K562 (cell line): ENCODE results near the gene ULK1. TPM values are rescaled to one million over a fixed set of nuclear protein-coding genes. Genes with fewer than 3 reads are reported as not detected.

Experiments used
- CEBPZ ChIP-seq: fragments of 150-350 bp; IDR thresholded peaks from 2 replicates; pipeline ENCODE4 v1.6.1; 2014; ENCODE audit warnings: low read depth, mild to moderate bottlenecking, low read length, borderline replicate concordance
- HMBOX1 ChIP-seq: sonication (generic); IDR thresholded peaks from 2 replicates; pipeline ENCODE4 v1.6.1; 2016
- NR1H2 ChIP-seq: sonication (generic); formaldehyde crosslinking; IDR thresholded peaks from 2 replicates; pipeline ENCODE4 v1.4.0; 2020; ENCODE audit warnings: mild to moderate bottlenecking, missing genetic modification reagents
- NR2C1 ChIP-seq, 2 experiments: fragments of 450-650 bp; IDR thresholded peaks; 2 replicates each; pipeline ENCODE4 v1.6.1; 2017; ENCODE audit warnings: mild to moderate bottlenecking in 2 of 2, antibody characterized with exemption in 1 of 2, inconsistent platforms in 1 of 2, missing compliant biosample characterization in 1 of 2, missing genetic modification characterization in 1 of 2
- NR2C2 ChIP-seq, 2 experiments: fragments of 200-800 bp in 1 of 2; sonication (Bioruptor generic) in 1 of 2; sonication (generic) in 1 of 2; formaldehyde crosslinking in 1 of 2; IDR thresholded peaks; 2 replicates each; pipeline versions ENCODE4 v1.6.1 to v1.8.0; 2016 to 2022; ENCODE audit warnings: mild to moderate bottlenecking in 1 of 2, missing compliant biosample characterization in 1 of 2, missing genetic modification characterization in 1 of 2, missing genetic modification reagents in 1 of 2
- PTBP1 ChIP-seq: fragments of 200-400 bp; formaldehyde crosslinking; IDR thresholded peaks from 2 replicates; pipeline ENCODE4 v1.6.1; 2017; ENCODE audit warnings: low read depth, low read length
- SETDB1 ChIP-seq: IDR thresholded peaks from one replicate; pipeline ENCODE4 v1.6.1; 2012; ENCODE audit warnings: low read length, control low read depth, inconsistent platforms
- STAT6 ChIP-seq: sonication (generic); formaldehyde crosslinking; IDR thresholded peaks from 2 replicates; pipeline ENCODE4 v1.8.1; 2023; ENCODE audit warnings: mild to moderate bottlenecking, missing genetic modification reagents
- polyA plus RNA-seq, 8 experiments: library from polyadenylated mRNA; depleted of rRNA in 4 of 8; stranded (reverse) in 5 of 8; unstranded in 3 of 8; fragments of >200 nt; fragmentation: Nextera tagmentation in 2 of 8; fragmentation: Illumina TruSeq in 1 of 8; extraction: Ambion mirVana in 2 of 8; extraction: Trizol in 1 of 8; gene quantifications; 2 replicates each; pipeline versions ENCODE4 v1.2.1 to v1.2.3, GENCODE V29; 2011 to 2014; ENCODE audit warnings: inconsistent platforms in 1 of 8, missing spikeins in 1 of 8
- total RNA-seq, 7 experiments: library from RNA; depleted of rRNA in 6 of 7; stranded (reverse); fragments of >200 nt in 6 of 7; fragmentation: Illumina TruSeq in 2 of 7; extraction: Trizol in 2 of 7; gene quantifications; 2 replicates each; pipeline versions ENCODE4 v1.2.1 to v1.2.3, GENCODE V29; 2011 to 2021; ENCODE audit warnings: low replicate concordance in 1 of 7

The ULK1 gene
- total and polyA plus RNA-seq, 9 of the 15 experiments (the other 6 are each of a cell fraction or from before 2014, with no cell fraction given), result 0.15 to 29.4 (median 2.5) TPM

GRCh38 chr12:131929581-131930456 lies 35.4 kb downstream of the ULK1 start (continued):
- no peak for TF ChIP-seq NR2C2 (CRISPR knock-in tag; IDR thresholded peaks at IDR 0.05)
- peak; percentile 96 for TF ChIP-seq NR2C2 (tag; IDR thresholded peaks at IDR 0.05)
- TF ChIP-seq STAT6 (CRISPR knock-in tag), result peak; percentile 80; the same call in 1 of the 2 replicates
- TF ChIP-seq PTBP1, result no peak
- no peak for TF ChIP-seq HMBOX1
- peak; percentile 21; the same call in 1 of the 2 replicates for TF ChIP-seq NR2C1 (IDR thresholded peaks at IDR 0.05)
- TF ChIP-seq NR2C1 (tag; IDR thresholded peaks at IDR 0.05), result no peak
- TF ChIP-seq NR1H2 (CRISPR knock-in tag), result 0 out of 2 replicates have a peak, but pooled peaks have one; percentile 53
- no peak for TF ChIP-seq SETDB1
- TF ChIP-seq CEBPZ, result no peak
